ENCODE results near the gene MYF5.

Gene MYF5

GRCh38 chr12:80761838-80762237, 45.1 kb downstream of the MYF5 start:
- TF ChIP-seq, protein P1, sequence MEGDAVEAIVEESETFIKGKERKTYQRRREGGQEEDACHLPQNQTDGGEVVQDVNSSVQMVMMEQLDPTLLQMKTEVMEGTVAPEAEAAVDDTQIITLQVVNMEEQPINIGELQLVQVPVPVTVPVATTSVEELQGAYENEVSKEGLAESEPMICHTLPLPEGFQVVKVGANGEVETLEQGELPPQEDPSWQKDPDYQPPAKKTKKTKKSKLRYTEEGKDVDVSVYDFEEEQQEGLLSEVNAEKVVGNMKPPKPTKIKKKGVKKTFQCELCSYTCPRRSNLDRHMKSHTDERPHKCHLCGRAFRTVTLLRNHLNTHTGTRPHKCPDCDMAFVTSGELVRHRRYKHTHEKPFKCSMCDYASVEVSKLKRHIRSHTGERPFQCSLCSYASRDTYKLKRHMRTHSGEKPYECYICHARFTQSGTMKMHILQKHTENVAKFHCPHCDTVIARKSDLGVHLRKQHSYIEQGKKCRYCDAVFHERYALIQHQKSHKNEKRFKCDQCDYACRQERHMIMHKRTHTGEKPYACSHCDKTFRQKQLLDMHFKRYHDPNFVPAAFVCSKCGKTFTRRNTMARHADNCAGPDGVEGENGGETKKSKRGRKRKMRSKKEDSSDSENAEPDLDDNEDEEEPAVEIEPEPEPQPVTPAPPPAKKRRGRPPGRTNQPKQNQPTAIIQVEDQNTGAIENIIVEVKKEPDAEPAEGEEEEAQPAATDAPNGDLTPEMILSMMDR (IDR thresholded peaks at IDR 0.05; ENCODE audit: borderline replicate concordance, insufficient read depth, low read depth, low read length) = no peak
- no peak overlapping the region for H3K4me3 ChIP-seq (ENCODE audit: low read depth, low read length)

DNA sequence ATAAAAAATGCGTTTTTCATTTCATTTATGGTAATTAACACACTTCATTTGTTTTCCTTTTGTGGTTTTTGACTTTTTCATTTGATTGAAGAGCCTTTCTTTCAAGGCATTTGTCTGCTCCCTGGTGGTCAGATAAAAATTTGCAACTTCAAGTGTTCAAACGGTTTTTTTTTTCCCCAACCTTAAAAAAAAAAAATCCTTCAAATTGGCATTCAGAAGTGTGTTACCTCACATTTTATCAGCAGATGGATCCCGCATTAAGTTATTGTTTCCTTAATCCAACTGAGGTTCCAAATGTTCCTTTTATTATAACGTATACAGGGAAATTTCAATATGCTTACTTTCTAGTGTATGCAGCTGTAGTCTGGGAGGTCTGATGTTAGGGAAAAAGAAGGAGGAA, 47.2 kb downstream of the MYF5 start:
- no peak overlapping the region for H3K4me3 ChIP-seq (ENCODE audit: low read depth, low read length)
- TF ChIP-seq, protein P1 (IDR thresholded peaks at IDR 0.05; ENCODE audit: borderline replicate concordance, insufficient read depth, low read depth, low read length) = peak; percentile 30; the same call in 1 of the 2 replicates

GRCh38 chr12:80766210-80766609, 49.5 kb downstream of the MYF5 start:
- TF ChIP-seq, protein P1 (IDR thresholded peaks at IDR 0.05; ENCODE audit: borderline replicate concordance, insufficient read depth, low read depth, low read length) = no peak
- no peak overlapping the region for H3K4me3 ChIP-seq (ENCODE audit: low read depth, low read length)

DNA sequence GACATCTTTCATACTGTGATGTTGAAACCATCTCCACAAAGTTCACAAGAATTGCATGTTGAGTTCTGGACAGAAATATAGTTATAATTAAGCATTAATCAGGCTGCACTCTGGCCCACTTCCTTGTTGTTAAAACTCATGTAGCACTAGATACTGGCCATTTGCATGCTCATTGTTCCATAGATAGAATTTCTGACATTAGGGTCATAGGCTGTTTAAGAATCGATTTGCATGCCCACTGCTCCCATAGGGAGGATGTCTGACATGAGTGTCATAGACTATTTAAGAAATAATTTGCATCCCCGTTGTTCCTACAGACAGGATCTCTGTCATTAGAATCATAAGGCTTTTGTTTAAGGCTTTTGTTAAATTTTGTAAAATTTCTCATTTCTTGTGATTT, 50.2 kb downstream of the MYF5 start:
- H3K4me3 ChIP-seq (ENCODE audit: low read depth, low read length) = no peak overlapping the region
- TF ChIP-seq, protein P1 (IDR thresholded peaks at IDR 0.05; ENCODE audit: borderline replicate concordance, insufficient read depth, low read depth, low read length) = no peak
